ENCODE measurements around the gene TSPAN17.

DNA sequence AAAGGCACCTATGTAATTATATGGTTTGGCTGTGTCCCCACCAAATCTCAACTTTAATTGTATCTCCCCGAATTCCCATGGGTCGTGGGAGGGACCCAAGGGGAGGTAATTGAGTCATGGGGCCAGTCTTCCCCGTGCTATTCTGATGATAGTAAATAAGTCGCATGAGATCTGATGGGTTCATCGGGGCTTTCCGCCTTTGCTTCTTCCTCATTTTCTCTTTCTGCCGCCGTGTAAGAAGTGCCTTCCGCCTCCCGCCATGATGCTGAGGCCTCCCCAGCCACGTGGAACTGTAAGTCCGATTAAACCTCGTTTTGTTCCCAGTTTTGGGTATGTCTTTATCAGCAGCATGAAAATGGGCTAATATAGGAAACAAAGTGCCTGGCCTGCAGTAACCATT lies 56.6 kb downstream of the TSPAN17 start:
- TF ChIP-seq, protein P1, sequence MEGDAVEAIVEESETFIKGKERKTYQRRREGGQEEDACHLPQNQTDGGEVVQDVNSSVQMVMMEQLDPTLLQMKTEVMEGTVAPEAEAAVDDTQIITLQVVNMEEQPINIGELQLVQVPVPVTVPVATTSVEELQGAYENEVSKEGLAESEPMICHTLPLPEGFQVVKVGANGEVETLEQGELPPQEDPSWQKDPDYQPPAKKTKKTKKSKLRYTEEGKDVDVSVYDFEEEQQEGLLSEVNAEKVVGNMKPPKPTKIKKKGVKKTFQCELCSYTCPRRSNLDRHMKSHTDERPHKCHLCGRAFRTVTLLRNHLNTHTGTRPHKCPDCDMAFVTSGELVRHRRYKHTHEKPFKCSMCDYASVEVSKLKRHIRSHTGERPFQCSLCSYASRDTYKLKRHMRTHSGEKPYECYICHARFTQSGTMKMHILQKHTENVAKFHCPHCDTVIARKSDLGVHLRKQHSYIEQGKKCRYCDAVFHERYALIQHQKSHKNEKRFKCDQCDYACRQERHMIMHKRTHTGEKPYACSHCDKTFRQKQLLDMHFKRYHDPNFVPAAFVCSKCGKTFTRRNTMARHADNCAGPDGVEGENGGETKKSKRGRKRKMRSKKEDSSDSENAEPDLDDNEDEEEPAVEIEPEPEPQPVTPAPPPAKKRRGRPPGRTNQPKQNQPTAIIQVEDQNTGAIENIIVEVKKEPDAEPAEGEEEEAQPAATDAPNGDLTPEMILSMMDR (IDR thresholded peaks at IDR 0.05), result no peak
- TF ChIP-seq EP300 (IDR thresholded peaks at IDR 0.05), result no peak
- no peak for TF ChIP-seq HDAC2 (IDR thresholded peaks at IDR 0.05)
- TF ChIP-seq KDM5A (IDR thresholded peaks at IDR 0.05), result no peak
- TF ChIP-seq RFX5 (IDR thresholded peaks at IDR 0.05), result no peak
- TF ChIP-seq POLR2A (IDR thresholded peaks at IDR 0.05; ENCODE audit: low read length), result no peak
- no peak for TF ChIP-seq ESRRA (IDR thresholded peaks at IDR 0.05; ENCODE audit: borderline replicate concordance, low read length)
- no peak for TF ChIP-seq EHMT2 (IDR thresholded peaks at IDR 0.05; ENCODE audit: low read depth)
- TF ChIP-seq, protein P2, sequence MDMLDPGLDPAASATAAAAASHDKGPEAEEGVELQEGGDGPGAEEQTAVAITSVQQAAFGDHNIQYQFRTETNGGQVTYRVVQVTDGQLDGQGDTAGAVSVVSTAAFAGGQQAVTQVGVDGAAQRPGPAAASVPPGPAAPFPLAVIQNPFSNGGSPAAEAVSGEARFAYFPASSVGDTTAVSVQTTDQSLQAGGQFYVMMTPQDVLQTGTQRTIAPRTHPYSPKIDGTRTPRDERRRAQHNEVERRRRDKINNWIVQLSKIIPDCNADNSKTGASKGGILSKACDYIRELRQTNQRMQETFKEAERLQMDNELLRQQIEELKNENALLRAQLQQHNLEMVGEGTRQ (IDR thresholded peaks at IDR 0.05), result no peak
- TF ChIP-seq BHLHE40 (IDR thresholded peaks at IDR 0.05; ENCODE audit: low read depth, low read length), result no peak
- no peak for TF ChIP-seq MAZ (IDR thresholded peaks at IDR 0.05; ENCODE audit: borderline replicate concordance, low read depth, low read length)
